Stimulated activated naive CD4-positive, alpha-beta T cell treated with Interleukin-2 at 50 U/mL for 16 hours (primary cell): Measurements from ENCODE around the gene C12orf56.
"Not testable (repeated sequence)": the region's sequence is repeated elsewhere in the genome, so short reads cannot be mapped to it uniquely, and the experiment has no call there.

Experiments
- DNase-seq: peaks from one replicate; lab custom pipeline; 2025; lab: John Stamatoyannopoulos, UW

The C12orf56 gene

GRCh38 chr12:64304571-64304970 lies 86.0 kb downstream of the C12orf56 start:
- no peak for DNase-seq

GRCh38 chr12:64299628-64300027 lies 90.9 kb downstream of the C12orf56 start:
- DNase-seq = no peak

- no peak for DNase-seq
Observed at GRCh38 chr12:64296301-64296700, 94.3 kb downstream of the C12orf56 start.

- DNase-seq = no peak
Observed at GRCh38 chr12:64293654-64294364, 96.7 kb downstream of the C12orf56 start.

- DNase-seq = not testable (repeated sequence)
Observed at GRCh38 chr12:64293174-64293573, 97.4 kb downstream of the C12orf56 start.

- no peak for DNase-seq
Observed at GRCh38 chr12:64286521-64286920, 104.0 kb downstream of the C12orf56 start.

GRCh38 chr12:64284256-64284655 lies 106.3 kb downstream of the C12orf56 start:
- DNase-seq = no peak

- no peak for DNase-seq
Observed at GRCh38 chr12:64278421-64278820, 112.1 kb downstream of the C12orf56 start.

- no peak for DNase-seq
Observed at GRCh38 chr12:64273527-64274403, 116.8 kb downstream of the C12orf56 start.

- DNase-seq = no peak
Observed at GRCh38 chr12:64270411-64270810, 120.1 kb downstream of the C12orf56 start.

- no peak for DNase-seq
Observed at GRCh38 chr12:64269161-64269560, 121.4 kb downstream of the C12orf56 start.

GRCh38 chr12:64268409-64268808 lies 122.1 kb downstream of the C12orf56 start:
- DNase-seq = no peak

- no peak for DNase-seq
Observed at GRCh38 chr12:64265839-64266238, 124.7 kb downstream of the C12orf56 start.

- no peak for DNase-seq
Observed at GRCh38 chr12:64261813-64262212, 128.7 kb downstream of the C12orf56 start.

GRCh38 chr12:64258576-64258975 lies 132.0 kb downstream of the C12orf56 start:
- DNase-seq = no peak

GRCh38 chr12:64256166-64256800 lies 134.3 kb downstream of the C12orf56 start:
- DNase-seq = no peak

GRCh38 chr12:64255249-64255648 lies 135.3 kb downstream of the C12orf56 start:
- DNase-seq = no peak

GRCh38 chr12:64253356-64253755 lies 137.2 kb downstream of the C12orf56 start:
- DNase-seq = no peak

- DNase-seq = no peak
Observed at GRCh38 chr12:64252681-64253080, 137.9 kb downstream of the C12orf56 start.

- DNase-seq = no peak
Observed at GRCh38 chr12:64243809-64244208, 146.7 kb downstream of the C12orf56 start.

GRCh38 chr12:64240781-64241180 lies 149.8 kb downstream of the C12orf56 start:
- DNase-seq = no peak

- DNase-seq = no peak
Observed at GRCh38 chr12:64237382-64237781, 153.2 kb downstream of the C12orf56 start.

- DNase-seq = no peak
Observed at GRCh38 chr12:64236549-64236948, 154.0 kb downstream of the C12orf56 start.
